Endodermal cell (in vitro differentiated cells): ENCODE data around the gene SBNO2. TPM values are rescaled to one million over a fixed set of nuclear protein-coding genes. Genes with fewer than 3 reads are reported as not detected.
A peak's percentile ranks its signal among the peaks of the same experiment; 100 is the strongest.

Experiments
- DNase-seq: peaks from one replicate; pipeline ENCODE4 v3.0.0-alpha.2; 2017
- H3K27ac ChIP-seq: 2 replicates; pipeline ENCODE4 v1.5.1; 2013; ENCODE audit warnings: mild to moderate bottlenecking, low read depth, low read length, moderate library complexity
- H3K27me3 ChIP-seq: 2 replicates; pipeline ENCODE4 v1.6.1; 2013; ENCODE audit warnings: mild to moderate bottlenecking, low read length, moderate library complexity; ENCODE audit not compliant: insufficient read depth, control insufficient read depth, poor library complexity, severe bottlenecking
- H3K36me3 ChIP-seq: 2 replicates; pipeline ENCODE4 v1.7.0; 2013; ENCODE audit warnings: mild to moderate bottlenecking, low read length, moderate library complexity; ENCODE audit not compliant: control insufficient read depth, insufficient read depth
- H3K4me1 ChIP-seq: one replicate; pipeline ENCODE4 v1.7.0; 2013; ENCODE audit warnings: low read length; ENCODE audit not compliant: control insufficient read depth, insufficient read depth
- H3K4me3 ChIP-seq: 2 replicates; pipeline ENCODE4 v1.5.1; 2013; ENCODE audit warnings: mild to moderate bottlenecking, low read length, moderate library complexity
- H3K9ac ChIP-seq: 2 replicates; pipeline ENCODE4 v1.6.1; 2013; ENCODE audit warnings: mild to moderate bottlenecking, low read length, moderate library complexity; ENCODE audit not compliant: poor library complexity, severe bottlenecking; ENCODE audit errors: extremely low read depth
- H3K9me3 ChIP-seq: 2 replicates; pipeline ENCODE4 v1.6.1; 2013; ENCODE audit warnings: mild to moderate bottlenecking, low read length, moderate library complexity; ENCODE audit not compliant: control insufficient read depth
- H3K27ac Mint-ChIP-seq: 2 replicates; pipeline ENCODE4 v1.8.0; 2020; ENCODE audit warnings: mixed read lengths
- H3K27me3 Mint-ChIP-seq: 2 replicates; pipeline ENCODE4 v1.8.0; 2021; ENCODE audit warnings: mild to moderate bottlenecking, mixed read lengths; ENCODE audit not compliant: insufficient read depth
- H3K36me3 Mint-ChIP-seq: 2 replicates; pipeline ENCODE4 v1.8.0; 2020; ENCODE audit warnings: low read depth, mixed read lengths
- H3K4me1 Mint-ChIP-seq: 2 replicates; pipeline ENCODE4 v1.8.0; 2020; ENCODE audit warnings: mixed read lengths
- H3K4me3 Mint-ChIP-seq: 2 replicates; pipeline ENCODE4 v1.8.0; 2020; ENCODE audit warnings: mild to moderate bottlenecking, moderate library complexity, mixed read lengths
- H3K9me3 Mint-ChIP-seq: 2 replicates; pipeline ENCODE4 v1.8.0; 2020; ENCODE audit warnings: mild to moderate bottlenecking, mixed read lengths
- CTCF ChIP-seq: fragments of 200-600 bp; sonication (generic); conservative IDR thresholded peaks from 2 replicates; pipeline ENCODE4 v1.5.0; 2021; ENCODE audit warnings: antibody characterized with exemption, mild to moderate bottlenecking
- WGBS, 2 experiments: methylation state at CpG; one replicate each; pipeline versions ENCODE4 v1.1.5 to v1.1.7; 2013; ENCODE audit warnings: missing lambda C conversion rate in 2 of 2, mixed read lengths in 1 of 2; ENCODE audit not compliant: insufficient coverage in 1 of 2, insufficient read length in 1 of 2; 5-methylcytosine and 5-hydroxymethylcytosine counted together
- total RNA-seq, 2 donors: library from RNA; stranded (reverse); fragmentation: NEBNext Ultra II Directional in 1 of 2; extraction: Animal tissue kit (Norgen Biotek cat#: 25700) in 1 of 2; gene quantifications; 2 replicates in 1 of 2; 3 replicates in 1 of 2; pipeline ENCODE4 v1.2.1, GENCODE V29; 2021

Gene SBNO2
- total RNA-seq, 2 donors from 2014 or later: 43.3 to 50.4 TPM

DNA sequence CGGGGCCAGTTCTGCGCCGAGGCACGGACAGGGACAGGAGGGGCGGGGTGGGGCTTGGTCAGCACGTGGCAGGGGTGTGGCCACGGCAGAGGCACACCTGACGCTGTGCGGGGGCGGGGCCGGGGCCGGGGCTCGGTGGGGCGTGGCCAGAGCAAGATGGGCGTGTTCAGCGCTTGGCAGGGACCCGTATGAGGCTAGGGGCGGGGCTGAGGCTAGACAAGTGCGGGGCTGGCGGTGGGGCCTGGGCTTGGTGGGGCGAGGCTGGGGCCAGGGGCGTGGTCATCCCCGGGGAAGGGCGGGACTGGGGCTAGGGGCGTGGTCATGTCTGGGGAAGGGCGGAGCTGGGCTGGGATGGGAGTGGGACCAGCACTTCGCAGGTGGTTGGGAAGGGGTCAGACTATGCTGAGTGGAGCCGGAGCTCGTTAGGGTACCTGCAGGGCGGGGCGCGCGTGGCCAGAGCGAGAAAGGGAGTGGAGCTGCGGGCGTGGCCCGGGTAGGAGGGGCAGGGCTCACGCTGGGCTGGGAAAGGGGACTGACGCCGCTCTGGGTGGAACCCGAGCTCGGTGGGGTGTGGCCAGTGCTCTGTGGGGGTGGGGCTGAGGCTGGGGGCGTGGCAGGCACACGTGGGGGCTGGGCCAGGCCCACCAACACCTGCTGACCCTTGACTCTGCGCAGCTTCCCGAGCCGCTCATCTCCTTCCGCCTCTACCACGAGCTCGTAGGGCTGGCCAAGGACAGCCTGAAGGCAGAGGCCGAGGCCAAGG lies 91.7 kb downstream of the SBNO2 start:
- H3K9me3 ChIP-seq: no peaks in the 10 kb centered on the region
- H3K4me3 ChIP-seq: no peak overlapping the region
- no peaks in the 10 kb centered on the region for H3K27me3 Mint-ChIP-seq
- H3K27ac ChIP-seq: no peak overlapping the region
- H3K9ac ChIP-seq: no peak overlapping the region
- peak; percentile 100 for DNase-seq
- no peak for TF ChIP-seq CTCF
- H3K4me1 ChIP-seq: no peaks in the 10 kb centered on the region
- no peaks in the 10 kb centered on the region for H3K9me3 Mint-ChIP-seq
- peaks cover 11% of the 10 kb centered on the region for H3K36me3 Mint-ChIP-seq
- WGBS, 2 experiments: 55 to 65% methylated on average over 19 to 51 of the region's 51 CpGs
- H3K4me1 Mint-ChIP-seq: peaks cover 1% of the 10 kb centered on the region
- H3K36me3 ChIP-seq: peaks cover 2% of the 10 kb centered on the region
- H3K27ac Mint-ChIP-seq: peak overlapping the region; percentile 91
- H3K27me3 ChIP-seq: no peaks in the 10 kb centered on the region
- H3K4me3 Mint-ChIP-seq: peak overlapping the region; percentile 68

DNA sequence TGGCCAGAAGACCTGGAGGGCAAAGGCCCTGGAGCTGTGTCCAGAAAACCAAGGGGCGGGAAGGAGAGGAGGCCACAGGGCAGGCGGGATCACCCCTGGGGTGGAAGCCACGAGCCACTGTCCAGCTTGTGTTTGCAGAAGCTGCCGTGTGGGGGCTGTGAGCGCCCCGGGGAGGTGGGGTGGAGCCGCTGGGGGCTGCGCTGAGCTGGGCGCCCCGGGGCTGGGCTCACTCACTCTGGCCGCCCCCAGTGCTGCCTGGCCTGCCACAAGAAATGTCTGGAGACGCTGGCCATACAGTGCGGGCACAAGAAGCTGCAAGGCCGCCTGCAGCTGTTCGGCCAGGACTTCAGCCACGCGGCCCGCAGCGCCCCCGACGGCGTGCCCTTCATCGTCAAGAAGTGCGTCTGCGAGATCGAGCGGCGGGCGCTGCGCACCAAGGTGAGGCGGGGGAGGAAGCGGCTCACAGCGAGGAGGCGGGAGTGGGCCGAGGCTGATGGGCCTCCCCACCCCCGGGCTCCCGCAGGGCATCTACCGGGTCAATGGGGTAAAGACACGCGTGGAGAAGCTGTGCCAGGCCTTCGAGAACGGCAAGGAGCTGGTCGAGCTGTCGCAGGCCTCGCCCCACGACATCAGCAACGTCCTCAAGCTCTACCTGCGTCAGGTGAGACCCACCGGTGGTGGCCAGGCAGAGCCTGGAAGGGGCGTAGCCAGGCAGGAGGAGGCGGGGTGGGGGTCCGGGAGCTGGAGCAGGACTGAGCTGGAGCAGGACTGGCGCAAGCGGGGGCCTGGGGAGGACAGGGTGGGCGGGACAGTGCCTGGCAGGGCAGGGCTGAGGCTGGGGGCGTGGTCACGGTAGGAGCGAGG lies 92.5 kb downstream of the SBNO2 start:
- Histone ChIP-seq H3K4me1 (no peaks in the 10 kb centered on the region), H3K27me3 (no peaks in the 10 kb centered on the region), H3K4me3 (no peak overlapping the region), H3K9me3 (no peaks in the 10 kb centered on the region), H3K9ac (no peak overlapping the region), H3K36me3 (no peaks in the 10 kb centered on the region), H3K27ac (no peak overlapping the region)
- no peak for DNase-seq
- peak overlapping the region; percentile 80 for H3K27ac Mint-ChIP-seq
- WGBS, 2 experiments: 91% methylated on average over 43 to 58 of the region's 58 CpGs
- peak; percentile 62 for TF ChIP-seq CTCF
- H3K4me3 Mint-ChIP-seq: peak overlapping the region; percentile 68
- no peaks in the 10 kb centered on the region for H3K9me3 Mint-ChIP-seq
- H3K4me1 Mint-ChIP-seq: peaks cover 1% of the 10 kb centered on the region
- H3K36me3 Mint-ChIP-seq: peaks cover 11% of the 10 kb centered on the region
- H3K27me3 Mint-ChIP-seq: no peaks in the 10 kb centered on the region

GRCh38 chr19:1080360-1081161 lies 93.5 kb downstream of the SBNO2 start:
- WGBS, 2 experiments: 94 to 95% methylated on average over 24 to 50 of the region's 50 CpGs
- Histone ChIP-seq H3K4me3 (no peak overlapping the region), H3K36me3 (no peaks in the 10 kb centered on the region), H3K9me3 (no peaks in the 10 kb centered on the region), H3K9ac (no peak overlapping the region), H3K27ac (no peak overlapping the region), H3K27me3 (no peaks in the 10 kb centered on the region), H3K4me1 (no peaks in the 10 kb centered on the region)
- no peak for TF ChIP-seq CTCF
- Mint-ChIP-seq H3K9me3 (no peaks in the 10 kb centered on the region), H3K36me3 (peaks cover 15% of the 10 kb centered on the region), H3K27ac (no peak overlapping the region), H3K27me3 (no peaks in the 10 kb centered on the region), H3K4me3 (no peak overlapping the region), H3K4me1 (peaks cover 1% of the 10 kb centered on the region)
- no peak for DNase-seq
